Fibroblast of skin of left quadriceps (primary cell): ENCODE data around the gene GRIK3.

Source experiments
- DNase-seq, 2 experiments: peaks; one replicate each; pipeline ENCODE4 v3.0.0-alpha.2; 2013; ENCODE audit warnings: low read depth in 2 of 2

The GRIK3 gene

DNA sequence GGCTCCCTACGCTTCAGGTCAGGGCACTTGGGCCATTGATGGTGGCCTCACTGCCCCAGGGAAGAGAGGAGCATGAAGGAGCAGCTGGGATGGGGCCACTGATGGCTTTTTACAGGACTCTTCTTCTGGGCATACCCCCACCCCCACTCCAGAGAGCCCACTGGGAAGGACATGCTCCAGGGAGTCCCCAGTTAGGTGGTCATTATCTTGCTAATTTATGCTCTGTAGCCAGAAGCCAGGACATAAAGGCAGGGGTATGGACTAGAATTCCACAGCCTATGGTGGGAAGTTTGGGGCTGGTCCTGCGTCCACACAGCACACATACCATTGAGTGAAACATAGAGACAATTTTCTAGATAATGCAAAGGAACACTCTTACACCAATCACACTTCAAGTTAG lies 8.8 kb upstream of the GRIK3 start:
- DNase-seq = no peak

DNA sequence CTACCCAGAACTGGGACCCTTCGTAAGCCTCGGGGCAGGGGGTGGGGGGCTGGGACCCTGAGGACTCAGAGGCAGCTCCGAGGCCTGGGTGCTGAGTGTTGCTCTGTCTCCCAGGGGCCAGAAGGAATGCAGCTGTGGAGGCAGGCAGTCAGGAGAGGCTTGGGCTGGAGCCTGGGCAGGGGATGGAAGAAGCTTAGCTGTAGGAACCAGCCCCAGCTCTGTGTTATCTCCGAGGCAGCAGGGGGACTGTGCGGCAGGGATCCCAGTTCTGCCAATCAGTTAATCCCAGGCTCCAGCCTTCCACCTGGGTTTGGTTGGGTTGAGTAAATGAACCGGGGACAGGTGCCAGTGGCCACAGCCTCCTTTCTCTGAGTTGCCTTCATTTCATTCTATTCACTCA lies 8.2 kb upstream of the GRIK3 start:
- no peak for DNase-seq

DNA sequence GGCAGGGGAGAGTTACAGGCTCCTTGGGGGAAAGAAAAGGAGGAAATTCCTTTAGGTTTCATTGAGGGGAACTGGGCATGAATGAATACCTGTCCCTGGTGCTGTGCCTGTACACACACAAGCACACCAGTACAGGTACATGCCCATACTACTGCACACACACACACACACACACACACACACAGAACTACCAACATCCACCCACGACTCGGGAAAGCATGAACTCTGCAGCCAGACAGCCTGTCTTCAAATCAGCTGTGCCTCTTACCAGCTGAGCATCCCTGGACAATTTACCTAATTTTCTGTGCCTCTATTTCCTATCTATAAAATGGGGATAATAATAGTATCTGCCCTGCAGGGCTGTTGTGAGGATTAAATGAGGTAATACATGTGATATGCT lies 7.2 kb upstream of the GRIK3 start:
- DNase-seq = no peak

DNA sequence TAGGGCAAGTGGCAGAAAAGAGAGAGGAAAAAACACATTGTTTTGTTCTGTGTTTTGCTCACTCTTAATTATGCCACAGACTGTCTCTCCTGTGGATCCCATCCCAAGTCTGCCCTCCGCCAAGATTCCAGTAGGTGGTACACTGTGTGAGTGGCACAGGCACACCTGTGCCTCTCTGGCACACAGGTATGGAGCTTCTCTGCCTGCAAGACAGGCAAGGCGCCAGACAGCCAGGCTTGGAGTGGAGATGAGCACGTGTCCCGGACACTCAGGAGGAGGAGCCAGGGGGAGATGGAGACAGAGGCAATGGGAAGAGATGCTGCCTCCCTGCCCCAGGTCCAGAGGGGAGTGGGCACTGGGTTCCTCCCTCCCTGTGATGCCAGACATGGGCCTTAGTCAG lies 6.5 kb upstream of the GRIK3 start:
- no peak for DNase-seq

DNA sequence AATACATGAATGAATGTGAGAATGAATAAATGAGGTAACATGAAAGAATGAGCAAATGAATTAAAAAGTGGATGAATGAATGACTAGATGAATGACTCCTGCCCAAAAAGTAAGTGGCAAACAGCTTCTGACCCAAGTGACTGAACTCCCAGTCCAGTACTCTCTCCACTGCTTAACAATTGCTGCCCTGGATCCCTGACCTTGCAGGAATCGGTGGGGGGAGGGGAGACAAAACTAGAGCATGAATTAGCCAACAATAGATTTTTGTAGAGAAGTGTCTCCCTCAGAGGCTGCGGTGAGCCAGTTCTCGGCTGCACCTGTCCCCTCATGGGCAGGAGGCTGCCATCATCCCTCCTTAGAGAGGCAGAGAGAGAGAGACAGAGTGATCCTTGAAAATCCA lies 5.9 kb upstream of the GRIK3 start:
- DNase-seq = no peak

DNA sequence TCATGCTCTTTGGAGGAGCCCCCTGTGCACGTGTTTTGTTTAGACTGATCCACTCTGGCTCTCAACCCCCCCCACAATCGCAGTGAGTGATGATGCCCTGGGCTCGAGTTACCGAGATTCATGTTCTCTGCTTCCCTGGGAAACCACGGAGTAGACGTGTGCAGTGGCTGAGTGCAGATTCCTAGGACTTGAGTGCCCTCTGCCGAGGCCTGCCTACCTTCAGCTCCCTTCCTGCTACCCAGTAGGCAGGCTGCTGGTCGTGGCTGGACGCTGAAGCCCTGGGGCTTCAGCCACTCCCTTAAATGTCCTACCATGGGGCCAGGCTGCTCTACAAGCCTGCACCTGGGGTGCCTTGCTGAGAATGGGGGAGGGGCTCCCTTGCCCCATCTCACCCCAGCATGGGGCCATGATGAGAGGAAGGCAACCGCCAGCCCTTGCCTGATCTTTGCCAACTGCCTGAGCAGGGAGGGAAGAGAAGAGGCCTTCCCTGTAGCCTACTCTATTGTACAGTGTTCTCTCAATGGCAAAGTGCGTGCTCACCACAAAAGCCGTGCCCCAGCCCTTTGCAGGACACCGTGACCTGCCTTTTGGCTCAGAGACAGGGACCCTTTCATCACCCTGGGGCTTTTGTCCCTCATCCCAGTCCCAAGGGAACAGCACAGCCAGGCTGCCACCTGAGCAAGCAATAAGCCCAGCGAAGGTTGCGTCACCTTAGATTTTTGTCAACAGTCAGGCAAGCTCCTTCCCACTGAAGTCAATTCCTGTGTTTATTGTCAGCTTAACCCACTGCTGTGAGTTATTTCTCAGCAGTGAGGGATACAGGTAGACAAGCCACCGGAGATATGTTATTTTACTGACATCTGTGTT lies 4.1 kb upstream of the GRIK3 start:
- DNase-seq = no peak

DNA sequence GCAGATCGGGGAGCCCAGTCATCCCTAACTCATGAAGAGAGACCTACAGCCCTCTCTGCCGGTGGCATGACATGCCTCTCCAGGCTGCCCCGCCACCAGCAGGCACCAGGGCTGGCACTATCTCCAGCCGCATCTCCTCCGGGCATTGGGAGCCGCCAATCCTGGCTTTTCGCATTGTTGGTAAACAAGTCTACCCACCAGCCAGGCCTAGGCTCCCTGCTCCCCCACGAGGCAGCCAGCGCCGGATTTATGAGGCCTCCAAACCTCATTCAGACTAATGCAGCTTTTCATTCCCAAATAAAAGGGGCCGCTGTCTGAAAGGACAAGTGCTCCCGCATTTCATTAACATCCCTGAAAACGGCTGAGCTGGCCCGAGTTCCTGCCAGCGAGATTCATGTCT lies 3.4 kb upstream of the GRIK3 start:
- no peak for DNase-seq

DNA sequence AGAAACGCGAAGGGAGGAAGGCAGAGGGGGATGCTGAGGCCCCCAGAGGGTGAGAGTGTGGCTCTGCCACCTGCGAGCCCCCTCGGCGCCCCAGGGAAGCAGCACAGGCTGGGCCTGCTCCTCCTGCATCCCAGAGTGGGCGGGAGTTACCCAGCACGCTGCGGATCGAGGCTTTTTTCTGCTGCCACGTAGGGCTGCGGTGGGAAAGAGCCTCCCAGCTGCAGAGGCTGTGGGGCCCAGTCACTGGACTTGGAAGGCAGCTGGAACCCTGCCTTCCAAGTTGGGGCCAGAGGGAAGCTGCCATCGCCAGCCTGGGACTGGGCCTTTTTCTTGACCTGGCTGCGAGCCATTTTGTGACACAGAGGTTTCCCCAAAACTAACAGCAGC lies 2.3 kb upstream of the GRIK3 start:
- no peak for DNase-seq

DNA sequence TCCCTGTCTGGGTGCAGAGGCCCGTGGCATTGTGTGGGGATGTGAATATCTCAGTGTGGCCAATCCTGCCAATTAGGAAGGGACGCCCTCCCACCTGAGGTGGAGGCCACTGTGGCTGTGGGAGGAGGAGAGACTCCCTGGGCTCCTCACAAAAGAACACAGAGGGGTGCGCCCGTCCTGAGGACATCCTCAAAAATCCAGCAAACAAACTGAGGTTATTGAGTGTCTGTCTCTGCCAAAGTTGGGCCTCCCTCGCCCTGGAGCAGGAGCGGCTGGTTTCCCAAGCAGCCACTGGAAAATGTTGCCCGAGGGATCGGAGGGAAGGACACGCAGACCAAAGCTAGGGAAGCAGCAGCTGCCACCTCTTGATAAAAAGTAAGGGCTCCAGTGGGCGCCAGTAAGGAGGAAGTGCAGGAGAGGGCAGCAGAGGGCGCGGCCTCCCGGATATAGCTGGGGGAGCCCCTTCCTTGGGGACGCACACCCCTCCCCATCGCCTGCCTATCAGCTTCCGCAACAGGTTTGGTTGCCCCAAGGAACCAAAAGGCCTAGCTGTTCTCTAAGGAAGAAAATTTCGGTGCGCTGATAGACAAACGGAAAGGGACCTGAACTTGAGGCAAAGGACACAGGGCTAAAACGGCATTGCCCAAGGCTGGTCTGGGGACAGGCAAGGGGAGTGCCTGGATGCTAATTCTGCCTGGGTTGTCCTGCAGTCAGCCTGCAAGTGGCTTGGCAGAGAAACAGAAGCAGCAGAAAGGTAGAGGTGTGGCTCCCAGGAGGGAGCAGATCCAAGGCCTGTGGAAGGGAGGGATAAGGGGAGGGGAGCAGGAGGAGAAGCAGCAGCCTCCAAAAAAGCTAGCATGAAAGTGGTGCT lies 1.7 kb upstream of the GRIK3 start:
- no peak for DNase-seq

DNA sequence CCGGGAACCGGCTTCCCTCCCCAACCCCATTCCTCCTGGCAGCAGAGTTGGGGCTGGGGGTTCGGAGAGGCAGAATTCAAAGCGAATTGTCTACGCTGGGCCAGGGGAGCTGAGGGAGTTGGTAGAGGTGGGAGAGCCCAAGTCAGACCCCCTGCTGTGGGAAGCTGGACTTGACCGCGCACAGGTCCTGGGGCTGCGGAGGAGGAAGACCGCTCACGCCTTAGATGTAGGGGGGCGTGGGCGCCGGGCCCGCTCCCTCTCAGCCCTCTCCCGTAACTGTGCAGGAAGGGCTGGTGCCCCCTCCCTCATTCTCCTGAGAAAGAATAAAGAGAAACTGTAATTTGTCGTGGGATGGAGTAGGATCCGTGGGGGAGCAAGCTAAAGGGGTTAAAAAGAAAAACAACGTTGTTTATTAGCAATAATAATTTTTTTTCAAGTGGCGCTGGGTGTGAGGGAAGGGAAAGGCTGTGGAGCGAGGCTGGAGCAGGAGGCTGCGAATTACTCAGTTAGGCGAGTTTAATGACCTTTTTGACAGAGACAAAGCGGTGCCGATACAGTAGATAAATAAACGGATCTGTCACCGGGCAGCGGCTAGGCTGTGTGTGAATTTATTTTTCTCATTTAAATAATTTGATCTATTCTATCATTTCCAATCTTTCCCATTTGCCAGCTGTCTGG lies 838 bp upstream of the GRIK3 start:
- DNase-seq = no peak

DNA sequence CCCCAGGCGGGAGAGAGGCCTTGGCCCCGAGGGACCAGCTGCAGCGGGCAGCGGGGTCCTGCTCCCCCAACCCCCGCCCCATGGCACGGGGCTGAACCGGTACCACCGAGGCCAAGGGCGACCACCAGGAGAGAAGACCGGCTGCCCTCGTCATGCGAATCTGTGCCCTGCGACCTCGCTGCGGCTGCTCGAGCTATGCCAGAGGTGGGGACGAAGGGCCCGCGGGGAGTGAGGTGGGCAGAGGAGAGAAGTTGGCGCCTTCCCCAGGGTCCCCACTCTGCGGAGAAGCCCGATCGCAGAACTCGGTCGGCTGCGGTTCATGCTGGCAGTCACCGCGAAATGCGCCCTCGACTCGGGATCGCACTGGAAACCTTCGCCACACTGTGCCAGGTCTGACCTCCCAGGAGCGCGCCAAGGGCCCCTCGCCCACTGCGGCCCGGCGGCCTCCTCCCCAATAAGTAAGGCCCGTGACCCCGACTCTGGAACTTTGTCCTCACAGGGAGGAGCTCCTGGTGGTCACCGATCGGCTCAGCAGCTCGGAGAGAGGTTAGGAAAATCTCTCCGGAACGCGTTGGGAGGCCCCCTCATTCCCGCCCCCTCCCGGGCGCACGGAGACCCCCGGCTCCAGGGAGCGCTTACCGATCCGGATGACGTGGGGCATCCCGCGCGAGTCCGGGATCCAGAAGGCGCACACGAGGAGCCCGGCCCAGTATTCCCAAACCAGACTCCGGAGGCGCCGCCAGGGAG lies 787 bp downstream of the GRIK3 start:
- DNase-seq = no peak

DNA sequence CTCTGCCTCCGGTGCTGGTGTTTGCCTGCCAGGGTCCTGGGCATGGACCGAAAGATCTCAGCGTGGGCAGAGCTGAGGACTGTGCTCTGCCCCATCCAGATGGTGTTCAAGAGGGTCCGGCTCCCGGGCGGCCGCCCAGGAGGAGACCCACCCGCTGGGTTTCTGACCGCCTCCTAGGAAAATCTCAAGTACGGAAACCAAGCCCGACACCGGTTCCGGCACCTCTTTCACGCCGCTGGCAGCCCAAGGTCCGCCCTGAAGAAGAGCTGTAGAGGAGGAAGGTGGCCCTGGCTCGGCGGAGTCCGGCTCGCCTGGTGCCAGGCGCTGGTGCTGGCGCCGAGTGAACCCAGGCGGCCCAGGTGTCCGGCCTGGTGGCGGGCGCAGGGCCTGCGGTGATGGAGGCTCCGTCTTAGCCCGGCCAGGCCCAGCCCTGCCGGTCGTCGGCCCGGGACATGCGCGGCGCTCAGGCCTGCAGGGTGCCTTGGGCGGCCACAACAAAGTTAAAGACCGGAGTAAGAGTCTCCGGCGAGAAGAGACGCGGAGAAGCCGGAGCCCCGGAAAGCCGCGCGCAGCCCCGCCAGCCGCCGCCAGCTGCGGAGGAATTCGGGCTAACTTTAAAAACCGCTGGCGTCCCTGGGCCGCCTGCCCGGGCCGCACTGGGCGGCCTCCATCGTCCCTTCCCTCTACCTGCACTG lies 1.5 kb downstream of the GRIK3 start:
- no peak for DNase-seq

DNA sequence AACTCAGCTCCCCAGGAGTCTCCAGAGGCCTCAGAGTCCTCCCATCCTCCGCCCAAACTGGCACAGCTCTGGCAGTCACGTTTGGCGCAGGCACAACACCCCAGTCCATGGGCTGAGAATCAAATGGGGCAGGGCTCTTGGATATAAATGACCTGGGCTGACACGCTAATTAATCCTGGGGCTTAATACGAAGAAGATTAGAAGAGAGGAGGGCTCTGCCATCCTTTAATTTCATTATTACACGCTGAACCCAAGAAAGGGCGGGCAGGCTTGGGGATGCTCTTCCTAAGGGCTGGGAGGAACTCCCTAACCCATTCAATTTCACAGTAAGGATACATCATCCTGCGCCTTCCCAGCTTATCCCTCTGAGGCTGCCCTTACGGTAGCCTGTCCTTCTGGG lies 2.4 kb downstream of the GRIK3 start:
- no peak for DNase-seq

DNA sequence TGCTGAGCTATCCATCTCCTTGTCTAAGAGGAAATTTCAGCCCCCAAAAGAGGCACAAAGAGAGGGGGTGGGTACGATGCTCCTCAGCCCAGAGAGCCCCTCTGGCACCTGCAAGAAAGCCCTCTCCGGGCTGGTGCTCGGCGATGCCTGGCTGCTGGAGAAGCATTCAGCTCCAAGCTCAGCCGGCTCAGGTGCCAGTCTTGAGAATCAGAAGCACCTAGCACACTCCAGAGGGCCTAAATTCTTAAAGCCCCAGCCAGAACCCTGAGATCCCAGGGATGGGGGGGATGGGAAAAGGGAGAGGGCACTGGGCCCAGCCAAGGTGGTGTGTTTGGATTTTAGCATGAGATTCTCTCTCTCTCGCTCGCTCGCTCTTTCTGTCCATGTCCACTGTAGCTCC lies 2.9 kb downstream of the GRIK3 start:
- DNase-seq = no peak

DNA sequence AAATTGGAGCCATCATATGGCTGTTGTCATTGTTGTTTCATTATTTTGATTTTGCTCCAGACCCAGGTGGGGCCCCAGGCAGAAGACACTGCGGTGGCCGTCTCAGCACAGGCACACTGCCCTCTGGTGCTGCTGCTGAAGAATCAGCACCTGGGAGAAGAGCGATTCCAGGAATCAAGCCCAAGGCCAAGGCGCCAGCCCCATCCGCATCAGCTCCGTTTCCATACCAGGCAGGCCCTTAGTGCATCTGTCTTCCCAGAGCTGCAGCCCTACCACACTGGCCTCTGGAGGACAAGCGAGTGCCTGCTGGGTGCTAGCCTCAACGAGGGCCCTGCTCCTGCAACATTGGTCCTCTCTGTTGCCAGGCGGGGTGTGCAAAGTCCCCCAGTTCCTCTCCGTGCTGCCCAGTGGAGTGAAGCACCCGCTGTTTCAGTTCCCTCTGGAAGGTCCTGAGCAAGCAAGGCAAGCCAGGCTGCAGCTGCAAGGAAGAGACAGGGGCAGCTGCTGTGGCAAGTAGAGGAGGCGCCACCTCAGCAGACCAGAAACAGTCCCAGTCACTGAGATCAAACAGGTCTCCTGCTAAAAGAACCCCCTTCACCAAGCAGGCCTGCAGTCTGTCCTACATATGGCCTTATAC lies 5.2 kb downstream of the GRIK3 start:
- DNase-seq = no peak

DNA sequence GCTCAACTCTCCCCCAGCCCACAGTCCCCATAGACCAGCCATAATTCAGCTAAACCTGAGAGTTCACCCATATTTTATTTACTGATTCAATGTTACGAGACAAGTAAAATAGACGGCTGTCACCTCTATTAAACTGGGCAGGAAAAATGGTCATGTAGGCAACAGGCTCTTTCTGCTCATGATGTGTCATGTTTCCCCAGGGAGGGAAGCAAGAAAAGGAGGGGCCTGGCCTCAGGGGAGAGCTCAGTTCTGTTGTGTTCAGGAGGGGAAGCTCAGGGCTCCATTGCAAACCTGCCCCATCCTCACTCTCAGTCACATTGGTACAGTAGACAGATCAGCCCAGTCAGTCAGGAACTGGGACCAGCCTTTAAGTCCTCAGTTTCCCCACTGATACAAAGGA lies 12.8 kb downstream of the GRIK3 start:
- DNase-seq = no peak

DNA sequence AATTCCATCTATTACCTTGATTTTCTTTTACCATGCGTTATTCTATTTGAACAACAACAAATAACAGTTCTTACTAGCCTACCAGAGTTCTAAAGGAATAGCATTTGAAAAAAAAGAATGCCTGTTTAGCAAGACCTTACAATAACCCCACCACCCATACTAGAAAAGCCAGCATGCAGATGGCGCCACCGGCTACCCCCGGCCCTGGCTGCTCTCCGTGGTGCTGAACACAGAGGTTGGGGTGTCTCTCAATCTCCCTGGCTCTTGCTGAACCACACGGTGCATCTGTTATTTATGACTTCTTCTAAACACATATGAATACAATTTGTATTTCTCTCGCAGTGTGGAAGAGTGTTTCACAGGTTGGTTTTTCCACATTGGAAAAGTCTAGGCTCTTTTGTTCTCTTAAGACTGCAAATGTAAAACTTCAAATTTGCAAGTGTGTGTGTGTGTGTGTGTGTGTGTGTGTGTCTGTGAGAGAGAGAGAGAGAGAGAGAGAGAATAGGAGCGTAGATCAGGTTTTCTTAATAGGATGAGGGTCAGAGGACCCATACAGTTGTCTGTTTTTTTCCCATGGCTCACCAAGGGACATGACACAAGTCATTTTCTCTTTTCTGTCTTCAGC lies 13.6 kb downstream of the GRIK3 start:
- DNase-seq = no peak

DNA sequence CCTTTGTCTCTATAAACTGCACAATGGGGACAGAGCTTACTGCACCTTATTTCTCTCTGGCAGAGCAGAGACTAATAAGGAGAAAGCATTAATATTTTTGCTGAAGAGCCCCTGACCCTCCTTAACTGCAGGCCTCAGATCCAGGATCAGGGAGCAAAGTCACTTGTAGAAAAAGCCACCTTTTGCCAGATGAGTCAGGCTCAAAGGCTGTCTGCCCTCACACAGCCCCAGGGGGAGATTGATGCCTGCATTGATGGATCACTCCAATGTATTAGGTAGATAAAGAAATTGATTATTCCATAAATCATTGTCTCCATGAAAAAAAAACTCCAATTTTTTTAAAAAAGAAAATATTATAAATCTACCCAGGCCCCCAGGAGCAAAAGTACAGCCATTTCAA lies 15.8 kb downstream of the GRIK3 start:
- DNase-seq = no peak

DNA sequence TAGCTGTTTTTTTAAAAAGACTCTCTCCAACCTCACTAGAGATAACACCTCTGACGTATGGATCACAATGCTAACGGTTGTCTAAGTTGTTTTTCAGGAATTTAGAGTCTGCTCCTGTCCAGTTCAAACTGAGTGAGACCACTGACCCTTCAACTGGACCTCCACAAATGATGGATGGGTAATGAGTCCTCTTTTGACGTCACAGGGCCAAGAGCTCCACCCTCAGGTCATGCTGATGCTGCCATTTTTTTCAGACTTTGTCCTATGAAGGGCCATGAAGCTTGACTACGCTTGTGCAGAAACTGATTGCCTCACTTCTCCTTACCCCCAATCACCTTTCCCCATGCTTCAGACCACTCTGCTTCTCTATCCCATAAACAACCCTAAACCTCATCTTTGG lies 16.6 kb downstream of the GRIK3 start:
- no peak for DNase-seq

DNA sequence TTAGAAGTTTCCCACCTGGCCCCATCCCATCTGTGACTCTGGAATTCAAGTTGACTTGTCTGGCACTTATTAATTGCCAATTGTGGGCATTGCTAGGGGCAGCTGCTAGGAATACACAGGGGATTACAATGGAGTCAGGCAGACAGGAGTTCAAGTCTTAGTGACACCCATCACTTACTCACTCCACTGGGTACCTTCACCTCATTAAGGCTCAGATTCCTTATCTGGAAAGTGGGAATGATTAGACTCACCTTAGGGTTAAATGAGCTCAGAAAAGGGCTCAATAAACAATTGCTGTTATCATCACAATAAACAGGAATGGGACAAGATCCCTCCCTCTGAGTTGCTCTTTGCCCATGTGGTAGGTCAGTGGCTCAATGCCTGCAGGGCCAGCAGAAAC lies 18.2 kb downstream of the GRIK3 start:
- DNase-seq = no peak
